OCI-LY1 (cell line): ENCODE measurements around the gene RPS14.
"Not testable (repeated sequence)": the region's sequence is repeated elsewhere in the genome, so short reads cannot be mapped to it uniquely, and the experiment has no call there.

Experiments
- H2AFZ ChIP-seq: fragments of 200-600 bp; sonication (generic), shearing (Covaris generic); 2 replicates; pipeline ENCODE4 v1.6.0; 2014; ENCODE audit warnings: antibody characterized with exemption, mild to moderate bottlenecking, low read length
- H3F3A ChIP-seq: fragments of 200-600 bp; sonication (generic), shearing (Covaris generic); 2 replicates; pipeline ENCODE4 v1.6.0; 2014; ENCODE audit warnings: mild to moderate bottlenecking, antibody characterized with exemption, low read length, moderate library complexity; ENCODE audit not compliant: insufficient read depth
- H3K27ac ChIP-seq: fragments of 200-600 bp; sonication (generic); 2 replicates; pipeline ENCODE4 v1.5.1; 2014; ENCODE audit warnings: low read length, mixed run types, mild to moderate bottlenecking, low read depth; ENCODE audit not compliant: poor library complexity, severe bottlenecking
- H3K27me3 ChIP-seq: fragments of 200-600 bp; sonication (generic); 2 replicates; pipeline ENCODE4 v1.6.0; 2014; ENCODE audit warnings: antibody characterized with exemption, mild to moderate bottlenecking, low read length, moderate library complexity; ENCODE audit not compliant: insufficient read depth
- H3K36me3 ChIP-seq: fragments of 200-600 bp; sonication (generic); 2 replicates; pipeline ENCODE4 v1.6.1; 2014; ENCODE audit warnings: mild to moderate bottlenecking, antibody characterized with exemption, low read length, moderate library complexity, mixed read lengths; ENCODE audit not compliant: insufficient read depth
- H3K4me1 ChIP-seq: fragments of 200-600 bp; sonication (generic); 2 replicates; pipeline ENCODE4 v1.5.1; 2014; ENCODE audit warnings: mild to moderate bottlenecking, low read length, moderate library complexity; ENCODE audit not compliant: insufficient read depth, severe bottlenecking
- H3K4me2 ChIP-seq: fragments of 200-600 bp; sonication (generic), shearing (Covaris generic); 2 replicates; pipeline ENCODE4 v1.6.1; 2014; ENCODE audit warnings: low read length
- H3K4me3 ChIP-seq: fragments of 200-600 bp; sonication (generic); 2 replicates; pipeline ENCODE4 v1.5.1; 2014; ENCODE audit warnings: low read length, low read depth, mild to moderate bottlenecking, mixed read lengths; ENCODE audit not compliant: poor library complexity, severe bottlenecking
- H3K79me2 ChIP-seq: fragments of 200-600 bp; shearing (Covaris generic); 2 replicates; pipeline ENCODE4 v1.6.1; 2016; ENCODE audit warnings: mixed run types, low read length, mixed read lengths; ENCODE audit not compliant: insufficient read depth
- H3K9ac ChIP-seq: fragments of 200-600 bp; sonication (generic), shearing (Covaris generic); 2 replicates; pipeline ENCODE4 v1.6.1; 2014; ENCODE audit warnings: mild to moderate bottlenecking, low read length, mixed read lengths
- H3K9me2 ChIP-seq: fragments of 200-600 bp; sonication (generic), shearing (Covaris generic); 2 replicates; pipeline ENCODE4 v1.6.1; 2014; ENCODE audit warnings: low read depth, mild to moderate bottlenecking, low read length, mixed read lengths
- H3K9me3 ChIP-seq: fragments of 200-600 bp; shearing (Covaris generic); 2 replicates; pipeline ENCODE4 v1.6.1; 2014; ENCODE audit warnings: low read length, mixed read lengths
- H4K20me1 ChIP-seq: fragments of 200-600 bp; sonication (generic), shearing (Covaris generic); 2 replicates; pipeline ENCODE4 v1.6.0; 2016; ENCODE audit warnings: mild to moderate bottlenecking, low read length; ENCODE audit not compliant: insufficient read depth
- EZH2 ChIP-seq: fragments of 200-600 bp; sonication (generic), shearing (Covaris generic); IDR thresholded peaks from 2 replicates; pipeline ENCODE4 v1.8.0; 2017; ENCODE audit warnings: borderline replicate concordance, mixed run types, mild to moderate bottlenecking, antibody characterized with exemption, low read length, moderate library complexity, mixed read lengths
- TF ChIP-seq, protein P1 (sequence below): fragments of 200-600 bp; sonication (generic), shearing (Covaris generic); IDR thresholded peaks from 2 replicates; pipeline ENCODE4 v1.5.1; 2017; ENCODE audit warnings: mild to moderate bottlenecking, antibody characterized with exemption, low read length, moderate library complexity, mixed read lengths

The RPS14 gene

DNA sequence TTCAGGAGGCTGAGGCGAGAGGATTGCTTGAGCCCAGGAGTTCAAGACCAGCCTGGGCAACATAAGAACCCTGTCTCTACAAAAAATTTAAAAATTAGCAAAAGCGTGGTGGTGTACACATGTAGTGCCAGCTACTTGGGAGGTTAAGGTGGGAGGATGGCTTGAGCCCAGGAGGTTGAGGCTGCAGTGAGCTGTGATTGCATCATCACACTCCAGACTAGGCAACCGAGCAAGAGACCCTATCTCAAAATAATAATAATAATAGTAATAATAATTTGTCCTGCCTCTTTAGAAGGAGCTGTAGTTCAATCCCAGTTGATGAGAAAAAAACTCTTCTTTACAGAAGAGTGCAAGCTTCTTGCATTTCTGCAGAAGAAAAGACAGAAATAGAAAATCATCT, 26.8 kb downstream of the RPS14 start:
- H3K9me3 ChIP-seq = no peaks in the 10 kb centered on the region
- TF ChIP-seq EZH2 = no peak
- TF ChIP-seq, protein P1, sequence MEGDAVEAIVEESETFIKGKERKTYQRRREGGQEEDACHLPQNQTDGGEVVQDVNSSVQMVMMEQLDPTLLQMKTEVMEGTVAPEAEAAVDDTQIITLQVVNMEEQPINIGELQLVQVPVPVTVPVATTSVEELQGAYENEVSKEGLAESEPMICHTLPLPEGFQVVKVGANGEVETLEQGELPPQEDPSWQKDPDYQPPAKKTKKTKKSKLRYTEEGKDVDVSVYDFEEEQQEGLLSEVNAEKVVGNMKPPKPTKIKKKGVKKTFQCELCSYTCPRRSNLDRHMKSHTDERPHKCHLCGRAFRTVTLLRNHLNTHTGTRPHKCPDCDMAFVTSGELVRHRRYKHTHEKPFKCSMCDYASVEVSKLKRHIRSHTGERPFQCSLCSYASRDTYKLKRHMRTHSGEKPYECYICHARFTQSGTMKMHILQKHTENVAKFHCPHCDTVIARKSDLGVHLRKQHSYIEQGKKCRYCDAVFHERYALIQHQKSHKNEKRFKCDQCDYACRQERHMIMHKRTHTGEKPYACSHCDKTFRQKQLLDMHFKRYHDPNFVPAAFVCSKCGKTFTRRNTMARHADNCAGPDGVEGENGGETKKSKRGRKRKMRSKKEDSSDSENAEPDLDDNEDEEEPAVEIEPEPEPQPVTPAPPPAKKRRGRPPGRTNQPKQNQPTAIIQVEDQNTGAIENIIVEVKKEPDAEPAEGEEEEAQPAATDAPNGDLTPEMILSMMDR = no peak
- H3K27me3 ChIP-seq = no peaks in the 10 kb centered on the region
- no peak overlapping the region for H3K27ac ChIP-seq
- H3K4me1 ChIP-seq = peaks cover 12% of the 10 kb centered on the region
- H3F3A ChIP-seq = no peaks in the 10 kb centered on the region
- no peaks in the 10 kb centered on the region for H3K9me2 ChIP-seq
- H3K79me2 ChIP-seq = no peaks in the 10 kb centered on the region
- no peaks in the 10 kb centered on the region for H3K36me3 ChIP-seq
- H4K20me1 ChIP-seq = no peaks in the 10 kb centered on the region
- no peak overlapping the region for H3K9ac ChIP-seq
- H2AFZ ChIP-seq = no peak overlapping the region
- H3K4me3 ChIP-seq = no peak overlapping the region
- no peak overlapping the region for H3K4me2 ChIP-seq

DNA sequence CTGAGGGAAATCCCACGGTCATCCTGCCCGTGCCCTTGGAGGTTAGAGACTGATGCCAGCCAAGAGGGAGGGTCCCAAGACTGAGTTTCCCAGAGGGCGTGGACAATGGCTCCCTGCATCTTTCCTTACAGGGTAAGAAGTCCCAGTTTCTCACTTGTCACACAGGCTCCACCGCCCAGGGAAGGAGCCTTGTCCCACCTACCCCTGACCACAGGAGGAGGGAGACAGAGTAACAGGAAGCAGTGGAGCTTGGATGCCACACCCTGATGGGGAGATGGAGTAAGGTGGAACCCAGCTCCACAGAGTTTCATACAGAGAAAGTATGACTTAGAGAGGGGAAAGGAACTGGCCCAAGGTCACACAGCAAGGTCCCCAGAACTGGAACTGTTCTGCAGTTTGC, 27.5 kb downstream of the RPS14 start:
- no peaks in the 10 kb centered on the region for H3K79me2 ChIP-seq
- no peak overlapping the region for H3K4me3 ChIP-seq
- H3K27ac ChIP-seq = no peak overlapping the region
- no peaks in the 10 kb centered on the region for H4K20me1 ChIP-seq
- H3K36me3 ChIP-seq = no peaks in the 10 kb centered on the region
- no peak overlapping the region for H3K9ac ChIP-seq
- H3K27me3 ChIP-seq = no peaks in the 10 kb centered on the region
- H3K9me3 ChIP-seq = no peaks in the 10 kb centered on the region
- H3K4me2 ChIP-seq = no peak overlapping the region
- TF ChIP-seq EZH2 = no peak
- TF ChIP-seq, protein P1 = no peak
- no peaks in the 10 kb centered on the region for H3K9me2 ChIP-seq
- H3F3A ChIP-seq = no peaks in the 10 kb centered on the region
- H2AFZ ChIP-seq = no peak overlapping the region
- H3K4me1 ChIP-seq = peaks cover 12% of the 10 kb centered on the region

DNA sequence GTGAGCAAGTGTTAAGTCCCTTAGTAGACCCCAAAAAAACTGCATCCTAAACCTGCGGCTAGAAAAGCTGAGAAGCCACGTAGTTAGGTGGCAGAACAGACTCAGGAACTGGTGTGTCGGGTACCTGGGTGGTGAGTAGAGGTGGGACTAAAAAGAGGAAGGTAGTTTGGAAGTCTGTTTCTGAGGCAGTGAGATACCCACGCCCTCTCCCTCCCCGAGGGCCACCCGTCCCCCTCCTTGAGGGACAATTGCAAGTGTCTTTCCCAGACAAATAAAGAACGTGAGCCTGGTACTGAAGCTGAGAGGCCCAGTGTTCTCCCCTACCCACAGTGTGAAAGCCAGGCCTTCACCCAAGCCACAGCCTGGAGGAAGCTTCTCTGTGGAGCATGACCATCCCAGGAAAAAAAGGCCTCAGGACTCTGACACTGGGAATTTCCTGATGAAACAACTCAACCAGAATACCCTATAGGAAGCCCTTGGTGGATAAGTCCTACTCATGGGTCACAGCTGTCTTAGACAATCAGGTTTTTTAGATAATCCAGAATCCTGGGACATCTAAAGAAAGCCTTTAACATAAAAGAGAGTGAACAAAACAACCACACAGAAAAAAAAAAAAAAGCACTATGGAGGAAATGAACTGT, 29.8 kb downstream of the RPS14 start:
- Histone ChIP-seq H3K27me3 (no peaks in the 10 kb centered on the region), H3K4me2 (peak overlapping the region; percentile 17; the same call in 1 of the 2 replicates), H3K9me2 (no peaks in the 10 kb centered on the region), H3F3A (no peaks in the 10 kb centered on the region), H3K4me1 (peaks cover 12% of the 10 kb centered on the region), H3K27ac (no peak overlapping the region), H3K4me3 (no peak overlapping the region), H3K79me2 (no peaks in the 10 kb centered on the region), H4K20me1 (no peaks in the 10 kb centered on the region), H3K9me3 (no peaks in the 10 kb centered on the region), H3K9ac (no peak overlapping the region), H3K36me3 (no peaks in the 10 kb centered on the region), H2AFZ (no peak overlapping the region)
- TF ChIP-seq, protein P1 = no peak
- TF ChIP-seq EZH2 = no peak

DNA sequence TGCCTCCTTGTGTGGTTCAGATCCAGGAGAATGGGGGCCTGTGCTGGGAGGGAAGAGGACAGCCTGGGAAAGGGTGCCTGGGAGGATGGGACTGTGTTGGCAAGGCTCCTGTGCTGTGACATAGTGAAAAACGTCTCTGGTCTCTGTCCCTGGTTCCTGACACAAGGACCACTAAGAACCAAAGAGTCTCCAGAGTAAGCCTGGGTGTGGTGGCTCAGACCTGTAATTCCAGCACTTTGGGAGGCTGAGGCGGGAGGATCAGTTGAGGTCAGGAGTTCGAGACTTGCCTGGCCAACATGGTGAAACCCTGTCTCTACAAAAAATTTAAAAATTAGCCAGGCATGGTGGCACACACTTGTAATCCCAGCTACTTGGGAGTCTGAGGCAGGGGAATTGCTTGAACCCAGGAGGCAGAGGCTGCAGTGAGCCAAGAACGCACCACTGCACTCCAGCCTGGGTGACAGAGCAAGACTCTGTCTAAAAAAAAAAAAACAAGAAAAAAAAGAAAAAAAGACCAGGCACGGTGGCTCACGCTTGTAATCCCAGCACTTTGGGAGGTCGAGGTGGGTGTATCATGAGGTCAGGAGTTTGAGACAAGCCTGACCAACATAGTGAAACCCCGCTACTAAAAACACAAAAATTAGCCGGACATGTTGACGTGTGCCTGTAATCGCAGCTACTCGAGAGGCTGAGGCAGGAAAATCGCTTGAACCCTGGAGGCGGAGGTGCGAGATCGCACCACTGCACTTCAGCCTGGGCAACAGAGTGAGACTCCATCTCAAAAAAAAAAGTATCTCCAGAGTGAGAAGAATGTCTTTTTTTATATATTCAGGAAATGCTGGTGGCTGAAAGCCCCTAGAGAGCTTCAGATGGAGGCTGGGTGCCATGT, 35.4 kb downstream of the RPS14 start:
- not testable (repeated sequence) for H3K4me3 ChIP-seq, H3K9me3 ChIP-seq, H2AFZ ChIP-seq, H3K9me2 ChIP-seq, H4K20me1 ChIP-seq, H3K36me3 ChIP-seq, H3K27me3 ChIP-seq, H3K79me2 ChIP-seq
- Histone ChIP-seq H3K4me2 (peak overlapping the region; percentile 91; the same call in 1 of the 2 replicates), H3K9ac (peak overlapping the region; percentile 80; the same call in 1 of the 2 replicates), H3F3A (peaks cover 17% of the 10 kb centered on the region), H3K4me1 (peaks cover 51% of the 10 kb centered on the region), H3K27ac (peak overlapping the region; percentile 98)
